ENCODE measurements around the gene DNAH3. TPM values are rescaled to one million over a fixed set of nuclear protein-coding genes. Genes with fewer than 3 reads are reported as not detected.

DNAH3 gene
- total and polyA plus RNA-seq, 10 donors, result 0.02 to 0.03 TPM; not detected in 8

DNA sequence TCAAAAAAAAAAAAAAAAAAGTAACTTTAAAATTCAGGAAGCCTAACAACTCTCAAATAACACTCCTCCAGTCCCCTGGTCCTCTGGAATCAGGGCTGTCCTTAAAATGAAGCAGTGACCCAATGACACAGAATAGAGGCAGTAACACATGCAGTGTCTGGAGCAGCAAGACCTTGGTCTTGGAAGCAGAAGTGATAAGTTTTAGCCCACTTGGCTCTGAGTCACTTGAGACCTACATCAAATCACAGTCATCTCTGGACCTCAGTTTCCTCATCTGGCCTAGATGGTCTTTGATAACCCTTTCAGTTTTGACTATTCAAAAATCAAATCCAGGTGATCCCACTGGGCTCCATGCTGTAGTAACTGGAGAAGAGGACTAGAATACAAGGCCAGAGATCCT, 211.0 kb downstream of the DNAH3 start:
- no peak for DNase-seq
- Histone ChIP-seq H3K4me3 (no peak overlapping the region), H3K4me1 (peaks cover 0 to 16% (median 0%) of the 10 kb centered on the region in 6 donors), H3K36me3 (no peaks in the 10 kb centered on the region), H3K27me3 (replicated peaks in 1 of 7) (no peaks in the 10 kb centered on the region), H3K27ac (no peak overlapping the region), H3K9me3 (no peaks in the 10 kb centered on the region)
- intact Hi-C loops (cut with DNase I; ENCODE audit: low total_unique reads), result no loop called here
- TF ChIP-seq, protein P1, sequence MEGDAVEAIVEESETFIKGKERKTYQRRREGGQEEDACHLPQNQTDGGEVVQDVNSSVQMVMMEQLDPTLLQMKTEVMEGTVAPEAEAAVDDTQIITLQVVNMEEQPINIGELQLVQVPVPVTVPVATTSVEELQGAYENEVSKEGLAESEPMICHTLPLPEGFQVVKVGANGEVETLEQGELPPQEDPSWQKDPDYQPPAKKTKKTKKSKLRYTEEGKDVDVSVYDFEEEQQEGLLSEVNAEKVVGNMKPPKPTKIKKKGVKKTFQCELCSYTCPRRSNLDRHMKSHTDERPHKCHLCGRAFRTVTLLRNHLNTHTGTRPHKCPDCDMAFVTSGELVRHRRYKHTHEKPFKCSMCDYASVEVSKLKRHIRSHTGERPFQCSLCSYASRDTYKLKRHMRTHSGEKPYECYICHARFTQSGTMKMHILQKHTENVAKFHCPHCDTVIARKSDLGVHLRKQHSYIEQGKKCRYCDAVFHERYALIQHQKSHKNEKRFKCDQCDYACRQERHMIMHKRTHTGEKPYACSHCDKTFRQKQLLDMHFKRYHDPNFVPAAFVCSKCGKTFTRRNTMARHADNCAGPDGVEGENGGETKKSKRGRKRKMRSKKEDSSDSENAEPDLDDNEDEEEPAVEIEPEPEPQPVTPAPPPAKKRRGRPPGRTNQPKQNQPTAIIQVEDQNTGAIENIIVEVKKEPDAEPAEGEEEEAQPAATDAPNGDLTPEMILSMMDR (IDR thresholded peaks at IDR 0.05 in 8 of 11, conservative IDR thresholded peaks at IDR 0.05 in 3 of 11), result no peak
- TF ChIP-seq POLR2AphosphoS5 (IDR thresholded peaks at IDR 0.05), result no peak
- TF ChIP-seq POLR2A (IDR thresholded peaks at IDR 0.05), result no peak

DNA sequence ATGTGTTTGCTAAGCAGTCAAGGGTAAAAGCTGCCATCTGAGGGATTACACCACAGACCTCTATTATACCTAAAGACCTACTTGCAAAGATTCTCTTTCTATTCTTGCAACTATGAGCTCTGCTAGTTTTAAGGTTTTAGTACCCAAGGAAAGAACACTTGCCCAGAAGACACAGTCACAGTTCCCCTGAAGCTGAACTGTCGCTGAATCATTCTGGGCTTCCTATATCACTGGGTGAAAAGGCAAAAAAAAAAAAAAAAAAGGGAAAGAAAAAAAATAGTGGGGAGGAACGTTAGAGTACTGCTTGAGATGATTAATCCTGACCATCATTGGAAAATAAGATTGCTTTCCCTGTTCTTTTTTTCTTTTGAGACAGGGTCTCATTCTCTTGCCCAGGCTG, 212.2 kb downstream of the DNAH3 start:
- Histone ChIP-seq H3K36me3 (no peaks in the 10 kb centered on the region), H3K27ac (no peak overlapping the region), H3K4me3 (no peak overlapping the region), H3K9me3 (no peaks in the 10 kb centered on the region), H3K4me1 (peaks cover 0 to 7% (median 0%) of the 10 kb centered on the region in 6 donors), H3K27me3 (replicated peaks in 1 of 7) (no peaks in the 10 kb centered on the region)
- 18 to 25% (median 23%) methylated on average over 2 of the region's 2 CpGs for WGBS, 5 donors
- intact Hi-C loops (cut with DNase I; ENCODE audit: low total_unique reads), result no loop called here
- TF ChIP-seq POLR2AphosphoS5 (IDR thresholded peaks at IDR 0.05), result no peak
- TF ChIP-seq POLR2A (IDR thresholded peaks at IDR 0.05), result no peak
- TF ChIP-seq, protein P1 (IDR thresholded peaks at IDR 0.05 in 8 of 11, conservative IDR thresholded peaks at IDR 0.05 in 3 of 11), result no peak
- no peak for DNase-seq

DNA sequence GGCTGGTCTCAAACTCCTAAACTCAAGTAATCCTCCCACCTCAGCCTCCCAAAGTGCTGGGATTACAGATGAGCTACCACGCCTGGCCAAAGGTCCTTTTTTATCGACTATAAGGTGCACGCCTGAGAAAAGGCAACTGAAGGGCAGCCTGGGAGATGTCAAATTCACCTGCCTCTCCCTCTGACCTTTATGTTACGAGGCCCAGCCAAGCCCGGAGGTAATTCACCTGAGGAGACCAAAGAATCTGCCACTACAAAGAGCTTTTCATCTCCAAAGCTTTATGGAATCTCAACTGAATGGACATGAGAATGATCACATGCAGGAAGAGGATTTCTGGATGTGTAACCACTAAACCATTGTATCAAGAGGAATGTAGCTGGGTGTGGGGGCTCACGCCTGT, 212.9 kb downstream of the DNAH3 start:
- intact Hi-C loops (cut with DNase I; ENCODE audit: low total_unique reads), result no loop called here

DNA sequence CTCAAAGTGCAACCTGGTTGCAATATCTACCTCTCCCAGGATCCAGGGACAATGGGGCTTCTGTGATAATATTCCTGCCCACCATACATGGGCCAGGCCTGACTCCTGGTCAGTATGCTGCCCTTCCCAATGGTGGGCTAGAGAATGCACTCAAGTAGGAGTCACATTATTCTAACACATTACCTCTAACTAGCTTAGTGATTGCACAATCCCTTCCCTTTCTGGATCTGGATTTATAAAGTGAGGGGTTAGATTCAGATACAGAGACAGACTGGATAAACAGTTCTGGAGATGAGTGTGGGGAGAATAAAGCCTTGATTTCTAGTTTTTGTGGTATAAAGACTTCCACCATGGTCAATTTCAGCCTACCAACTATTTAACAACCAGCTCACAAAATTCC, 217.1 kb downstream of the DNAH3 start:
- intact Hi-C loops (cut with DNase I; ENCODE audit: low total_unique reads), result no loop called here
- Histone ChIP-seq H3K27me3 (replicated peaks in 1 of 7) (no peaks in the 10 kb centered on the region), H3K27ac (no peak overlapping the region), H3K36me3 (no peaks in the 10 kb centered on the region), H3K9me3 (no peaks in the 10 kb centered on the region), H3K4me3 (no peak overlapping the region), H3K4me1 (peaks cover 0 to 4% (median 0%) of the 10 kb centered on the region in 6 donors)
- no peak for DNase-seq
- TF ChIP-seq POLR2AphosphoS5 (IDR thresholded peaks at IDR 0.05) (no peak), POLR2A (IDR thresholded peaks at IDR 0.05) (no peak)
- TF ChIP-seq, protein P1 (IDR thresholded peaks at IDR 0.05 in 8 of 11, conservative IDR thresholded peaks at IDR 0.05 in 3 of 11), result no peak

More for the DNA sequence above, 212.9 kb downstream of the DNAH3 start:
- WGBS, 5 donors, result 89 to 95% (median 93%) methylated on average over 6 of the region's 6 CpGs
- no peak for DNase-seq
- H3K27ac ChIP-seq, result no peak overlapping the region
- H3K9me3 ChIP-seq, result no peaks in the 10 kb centered on the region
- no peak for TF ChIP-seq POLR2AphosphoS5 (IDR thresholded peaks at IDR 0.05)
- TF ChIP-seq, protein P1 (IDR thresholded peaks at IDR 0.05 in 8 of 11, conservative IDR thresholded peaks at IDR 0.05 in 3 of 11), result no peak
- no peak for TF ChIP-seq POLR2A (IDR thresholded peaks at IDR 0.05)
- no peaks in the 10 kb centered on the region for H3K27me3 ChIP-seq (replicated peaks in 1 of 7)
- H3K4me1 ChIP-seq, result peaks cover 0 to 7% (median 0%) of the 10 kb centered on the region in 6 donors
- no peak overlapping the region for H3K4me3 ChIP-seq
- no peaks in the 10 kb centered on the region for H3K36me3 ChIP-seq
